Measurements from ENCODE around the gene PAPPA2.

- TF ChIP-seq CTCF (IDR thresholded peaks at IDR 0.05) (no peak), POLR2A (IDR thresholded peaks at IDR 0.05) (no peak)
Measured at GRCh38 chr1:176628775-176629174, 165.8 kb downstream of the PAPPA2 start.
